AML-193 (cell line): Measurements from ENCODE around the gene RADIL.

Experiments used
- DNase-seq, 2 experiments: peaks; one replicate each; lab custom pipeline; 2025; lab: John Stamatoyannopoulos, UW

The RADIL gene

GRCh38 chr7:4831723-4832495 is 51.6 kb downstream of the RADIL start:
- no peak for DNase-seq

- DNase-seq: peak in 1 of 2 experiments; percentile 18
Measured at GRCh38 chr7:4830176-4830575, 53.3 kb downstream of the RADIL start.

- no peak for DNase-seq
Measured at GRCh38 chr7:4828720-4829383, 54.7 kb downstream of the RADIL start.

DNA sequence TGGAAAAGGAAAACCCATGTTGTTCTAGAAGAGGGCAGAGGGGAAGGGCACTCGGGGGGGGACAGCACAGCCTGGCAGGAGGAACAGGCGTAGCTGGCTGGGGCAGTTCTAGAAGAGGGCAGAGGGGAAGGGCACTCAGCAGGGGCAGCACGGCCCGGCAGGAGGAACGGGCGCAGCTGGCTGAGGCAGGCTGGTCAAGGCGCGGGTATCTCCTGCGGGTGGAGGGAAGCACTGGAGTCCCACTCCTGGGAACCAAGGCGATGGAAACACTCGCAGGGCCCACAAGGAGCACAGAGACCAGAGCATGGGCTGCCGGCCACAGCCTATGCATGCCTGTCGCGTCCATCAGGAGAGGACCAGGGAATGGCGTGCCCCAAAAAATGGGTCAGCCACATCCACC is 58.4 kb downstream of the RADIL start:
- no peak for DNase-seq

GRCh38 chr7:4824120-4824775 is 59.3 kb downstream of the RADIL start:
- no peak for DNase-seq

DNA sequence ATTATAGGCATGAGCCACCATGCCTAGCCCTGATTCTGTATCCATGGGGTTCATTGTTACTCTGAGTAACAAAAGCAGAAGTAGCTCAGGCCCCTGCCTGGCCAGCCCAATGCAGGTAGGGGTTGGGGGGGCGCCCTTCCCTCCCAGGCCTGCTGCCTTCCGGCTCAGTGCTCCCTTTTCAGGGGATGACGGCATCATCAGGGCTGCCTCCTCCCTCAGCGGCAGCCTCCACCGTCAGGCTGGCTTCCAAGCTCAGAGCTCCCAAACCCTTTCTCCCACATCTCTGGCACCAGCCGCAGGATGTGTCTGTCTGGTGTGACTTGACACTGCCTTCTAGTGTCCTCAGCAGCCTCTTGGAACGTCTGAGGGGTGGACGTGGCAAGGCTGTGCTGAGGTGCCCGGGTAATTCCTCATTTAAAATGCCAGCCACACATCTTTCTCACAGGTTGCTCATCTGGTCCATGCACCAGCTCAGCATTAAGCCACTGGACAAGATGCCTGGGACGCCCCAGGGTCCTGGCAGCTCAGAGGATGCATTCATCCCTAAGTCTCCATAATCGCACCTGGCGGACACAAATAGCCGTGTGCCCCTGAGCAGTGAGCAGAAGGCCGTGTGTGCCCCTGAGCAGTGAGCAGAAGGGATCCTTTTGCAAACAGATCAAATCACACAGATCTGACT is 59.9 kb downstream of the RADIL start:
- DNase-seq: no peak

- no peak for DNase-seq
Measured at GRCh38 chr7:4822677-4823076, 60.8 kb downstream of the RADIL start.

DNA sequence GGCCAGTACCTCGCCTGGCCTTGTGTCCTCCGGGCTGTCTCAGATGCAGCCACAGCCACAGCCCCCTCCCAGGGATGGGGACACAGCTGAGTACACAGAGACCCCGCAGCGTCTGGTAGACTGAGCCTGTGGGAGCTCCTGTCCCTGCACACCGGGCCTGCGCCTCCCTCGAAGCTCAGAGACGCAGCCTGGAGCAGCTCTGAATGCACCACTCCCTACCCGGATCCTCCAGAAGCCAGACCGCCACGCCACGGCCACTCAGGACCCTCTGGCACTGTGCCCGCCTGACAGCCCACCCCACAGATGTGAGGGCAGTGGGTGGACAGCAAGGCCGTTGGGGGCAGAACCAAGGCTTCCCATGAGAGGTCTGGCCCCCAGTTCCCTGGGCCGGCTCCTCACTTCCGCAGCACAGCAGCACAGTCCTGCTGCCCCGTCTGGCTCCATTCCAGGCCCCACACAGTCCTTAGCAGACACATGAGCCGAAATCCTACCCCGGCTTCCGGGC is 62.5 kb downstream of the RADIL start:
- DNase-seq: no peak

GRCh38 chr7:4820405-4820966 is 63.0 kb downstream of the RADIL start:
- no peak for DNase-seq

DNA sequence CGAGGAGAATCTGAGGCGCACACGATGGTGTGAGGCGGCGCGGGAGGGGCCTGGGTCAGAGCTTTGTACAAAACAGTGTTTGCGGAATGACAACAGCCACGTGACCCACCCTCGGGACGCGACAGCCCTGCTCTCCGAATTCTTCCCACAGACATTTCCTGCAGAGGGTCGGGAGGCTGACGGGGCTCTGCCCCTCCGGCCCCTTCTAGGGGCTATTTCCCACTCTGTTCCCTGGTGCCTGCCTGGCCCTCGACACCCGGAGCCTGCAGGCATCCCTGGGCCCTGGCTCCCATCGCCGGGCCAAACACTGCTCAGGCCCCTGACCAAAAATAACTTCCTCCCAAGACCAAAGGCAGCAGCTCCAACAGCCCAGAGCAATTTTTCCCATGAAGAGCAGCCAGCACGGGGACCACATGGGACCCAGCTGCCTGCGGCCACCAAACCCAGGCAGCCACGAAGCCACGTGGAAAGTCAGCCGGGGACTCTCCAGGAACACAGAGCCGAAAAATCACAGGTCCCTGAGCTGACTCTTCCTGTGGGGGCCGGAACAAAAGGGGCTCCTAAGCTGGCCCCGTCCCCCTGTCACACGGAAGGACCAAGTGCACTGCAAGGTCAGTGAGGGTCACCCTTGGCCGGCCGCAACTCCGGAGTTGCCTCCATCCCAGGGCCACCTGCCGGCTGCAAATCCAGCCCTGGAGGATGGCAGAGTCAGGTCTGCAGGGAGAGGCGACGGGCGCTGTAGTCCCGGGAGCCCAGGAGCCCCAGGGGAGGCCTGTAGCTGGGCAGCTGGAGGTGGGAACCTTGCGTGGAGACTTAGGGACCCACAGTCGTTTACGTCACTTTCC is 63.7 kb downstream of the RADIL start:
- no peak for DNase-seq

DNA sequence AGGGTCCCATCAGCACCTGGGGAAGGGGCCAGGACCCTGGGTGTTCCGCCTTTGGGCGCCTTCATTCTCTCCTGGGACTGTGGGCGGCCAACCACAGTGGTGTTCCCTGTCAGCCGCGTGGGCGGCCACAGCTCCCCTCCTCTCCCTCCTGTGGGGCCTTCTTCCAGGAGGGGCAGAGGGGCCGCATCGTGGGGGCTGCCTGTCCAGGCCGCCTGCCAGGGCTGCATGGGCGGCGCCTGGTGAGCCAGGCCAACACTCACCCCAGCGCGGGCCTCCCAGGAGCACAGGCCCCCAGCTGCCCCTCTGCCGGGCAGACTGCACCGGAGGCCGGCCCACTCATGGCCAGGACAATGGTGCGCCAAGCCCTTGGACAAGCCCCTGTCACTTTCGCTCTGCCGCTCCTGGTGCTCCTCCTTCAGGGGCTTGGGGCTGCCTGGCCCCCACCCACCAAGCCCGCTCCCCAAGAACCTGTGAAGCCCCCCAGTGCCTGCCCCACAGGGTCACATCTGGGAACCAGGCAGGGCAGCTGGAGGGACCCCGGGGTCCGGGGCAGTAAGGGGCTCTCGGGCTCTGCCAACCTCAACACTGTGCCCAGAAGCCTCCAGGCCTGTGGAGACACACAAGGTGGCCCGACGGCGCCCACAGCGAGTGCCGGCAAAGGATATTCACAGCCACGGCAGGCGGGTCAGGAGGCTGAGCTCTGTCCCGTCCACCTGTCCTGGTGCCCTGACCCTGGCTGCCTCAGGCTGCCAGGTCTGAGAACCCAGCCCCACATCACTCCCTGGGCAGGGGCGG is 65.3 kb downstream of the RADIL start:
- no peak for DNase-seq

GRCh38 chr7:4817178-4817901 is 66.2 kb downstream of the RADIL start:
- no peak for DNase-seq

DNA sequence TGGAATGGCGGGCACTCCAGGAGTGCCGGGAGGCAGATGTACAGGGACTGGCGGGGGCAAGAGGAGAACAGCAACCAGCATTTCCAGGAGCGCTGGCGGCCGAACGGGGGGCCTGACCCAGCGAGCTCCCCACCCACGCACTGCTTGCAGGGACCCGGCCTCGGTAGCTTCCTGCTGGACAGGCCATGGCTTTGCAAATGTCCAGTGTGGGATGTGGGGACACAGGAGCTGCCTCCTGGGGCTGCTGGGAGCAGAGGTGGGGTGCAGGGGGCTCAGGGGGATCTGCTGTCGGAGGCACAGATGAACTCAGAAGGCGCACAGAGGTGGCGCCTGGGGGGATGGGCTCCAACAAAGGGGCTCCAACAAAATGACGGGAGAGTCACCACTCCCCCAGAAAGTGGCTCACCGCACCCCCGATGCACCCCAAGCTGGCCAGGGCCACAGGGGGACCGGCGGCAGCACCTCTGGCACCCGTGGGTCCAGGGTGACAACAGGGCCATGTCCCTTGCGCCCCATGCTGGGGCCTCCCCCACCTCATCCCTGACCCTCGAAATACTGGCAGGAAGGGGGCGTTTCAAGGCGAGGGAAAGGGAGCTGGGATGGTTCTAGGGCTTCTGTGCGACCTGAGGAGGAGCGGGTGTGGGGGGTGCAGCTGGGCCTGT is 67.0 kb downstream of the RADIL start:
- no peak for DNase-seq

- no peak for DNase-seq
Measured at GRCh38 chr7:4815609-4816418, 67.7 kb downstream of the RADIL start.

DNA sequence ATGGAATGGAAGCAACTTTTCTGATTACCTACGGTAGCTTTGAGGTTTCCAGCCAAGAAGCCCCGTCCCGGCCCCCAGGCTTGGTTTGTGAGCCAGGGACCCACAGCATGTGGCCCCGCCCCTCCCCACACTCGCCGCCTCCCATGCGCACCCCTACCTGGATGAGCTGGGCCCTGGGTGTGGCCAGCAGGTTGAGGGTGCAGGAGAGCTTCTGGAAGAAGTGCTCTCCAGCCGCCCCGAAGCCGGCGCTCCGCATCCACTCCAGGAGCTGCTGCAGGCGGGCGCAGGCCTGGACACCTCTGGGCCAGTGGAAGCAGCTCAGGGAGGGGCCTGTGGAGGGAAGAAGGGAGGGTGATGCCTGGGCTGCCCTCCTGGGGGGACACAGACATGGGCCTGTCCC is 68.4 kb downstream of the RADIL start:
- DNase-seq: no peak

DNA sequence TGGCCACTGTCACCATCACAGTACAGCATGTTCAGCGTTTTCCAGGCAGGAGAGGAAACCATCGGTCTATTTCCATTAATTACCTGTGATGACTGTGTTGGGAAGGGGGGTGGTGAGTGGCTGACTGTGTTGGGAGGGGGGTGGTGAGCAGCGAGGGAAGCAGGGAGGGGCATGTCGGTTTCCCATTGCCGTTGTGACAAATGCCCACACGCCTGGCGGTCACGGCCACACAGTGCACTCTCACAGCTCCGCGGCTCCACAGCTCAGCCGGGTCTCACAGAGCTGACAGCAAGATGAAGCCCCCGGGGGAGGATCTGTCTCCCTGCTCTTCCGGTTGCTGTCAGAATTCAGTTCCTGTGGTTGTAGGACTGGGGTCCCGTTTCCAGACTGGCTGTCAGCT is 69.1 kb downstream of the RADIL start:
- DNase-seq: no peak

GRCh38 chr7:4809666-4810065 is 73.8 kb downstream of the RADIL start:
- DNase-seq: no peak

- DNase-seq: no peak
Measured at GRCh38 chr7:4809091-4809591, 74.4 kb downstream of the RADIL start.
